ENCODE data around the gene NR2C2.

- TF ChIP-seq CTCF (IDR thresholded peaks at IDR 0.05 in 2 of 3, conservative IDR thresholded peaks at IDR 0.05 in 1 of 3; ENCODE audit: insufficient read depth in 2 of 3, low read depth in 1 of 3, low read length in 3 of 3) (no peak), ZBTB33 (CRISPR knock-in tag; IDR thresholded peaks at IDR 0.05) (no peak), SMARCA5 (IDR thresholded peaks at IDR 0.05) (no peak), JUND (IDR thresholded peaks at IDR 0.05; ENCODE audit: borderline replicate concordance, low read depth, low read length) (no peak), JUND (tag; IDR thresholded peaks at IDR 0.05; ENCODE audit: borderline replicate concordance, low read depth, low read length) (no peak), ZNF121 (CRISPR knock-in tag; conservative IDR thresholded peaks at IDR 0.05) (no peak), ZNF592 (IDR thresholded peaks at IDR 0.05) (no peak)
These were observed 119.1 kb downstream of the NR2C2 start for GRCh38 chr3:15066467-15066866.
